ENCODE data around the gene ZNF185.

DNA sequence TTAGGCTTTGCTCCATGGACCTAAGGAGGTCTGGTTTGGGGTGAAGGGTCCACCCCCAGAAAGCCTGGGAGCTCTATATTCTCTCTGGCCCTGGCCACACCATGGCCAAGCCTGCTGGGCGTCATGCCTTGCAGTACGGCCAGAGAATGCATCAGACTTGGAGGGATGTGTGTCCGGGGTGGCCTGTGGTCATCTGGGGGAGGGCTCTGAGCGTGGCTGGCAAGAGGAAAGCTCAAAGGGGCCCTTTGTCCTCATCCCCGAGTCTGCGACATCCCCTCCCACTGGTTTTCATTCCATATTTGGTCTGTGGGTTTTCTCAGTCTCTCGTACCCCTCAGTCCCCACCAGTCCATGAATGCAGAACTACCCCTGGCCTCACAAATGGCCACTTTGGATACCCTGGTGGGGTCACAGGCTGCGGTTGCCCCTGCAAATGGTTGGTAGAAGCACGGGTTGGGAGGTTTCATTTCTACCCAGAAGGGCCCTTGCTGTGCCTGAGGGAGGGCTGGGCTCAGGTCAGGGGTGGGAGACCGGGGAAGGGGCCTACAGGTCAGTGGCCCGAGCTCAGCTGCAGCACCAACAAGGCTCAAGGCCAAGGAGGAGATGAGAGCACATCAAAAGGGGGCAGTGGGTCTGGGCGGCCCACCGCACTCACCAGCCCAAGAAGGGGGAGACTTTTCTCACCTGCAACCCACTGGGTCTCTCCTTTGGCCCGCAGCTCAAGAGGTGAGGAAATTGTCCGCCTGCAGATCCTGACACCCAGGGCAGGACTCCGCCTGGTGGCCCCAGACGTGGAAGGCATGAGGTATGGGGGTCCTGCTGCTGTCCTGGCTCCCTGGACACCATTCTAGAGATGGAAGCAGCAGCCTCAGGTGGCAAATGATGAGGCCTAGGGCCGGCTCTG is 30.2 kb downstream of the ZNF185 start:
- no peak for TF ChIP-seq EZH2 (IDR thresholded peaks at IDR 0.05)
- no peak for TF ChIP-seq POLR2AphosphoS5 (IDR thresholded peaks at IDR 0.05; ENCODE audit: borderline replicate concordance, low read depth, low read length)

Data from SK-N-MC (cell line).